ENCODE results near the gene EXOSC10.
"Not testable (repeated sequence)": the region's sequence is repeated elsewhere in the genome, so short reads cannot be mapped to it uniquely, and the experiment has no call there.

Gene EXOSC10

DNA sequence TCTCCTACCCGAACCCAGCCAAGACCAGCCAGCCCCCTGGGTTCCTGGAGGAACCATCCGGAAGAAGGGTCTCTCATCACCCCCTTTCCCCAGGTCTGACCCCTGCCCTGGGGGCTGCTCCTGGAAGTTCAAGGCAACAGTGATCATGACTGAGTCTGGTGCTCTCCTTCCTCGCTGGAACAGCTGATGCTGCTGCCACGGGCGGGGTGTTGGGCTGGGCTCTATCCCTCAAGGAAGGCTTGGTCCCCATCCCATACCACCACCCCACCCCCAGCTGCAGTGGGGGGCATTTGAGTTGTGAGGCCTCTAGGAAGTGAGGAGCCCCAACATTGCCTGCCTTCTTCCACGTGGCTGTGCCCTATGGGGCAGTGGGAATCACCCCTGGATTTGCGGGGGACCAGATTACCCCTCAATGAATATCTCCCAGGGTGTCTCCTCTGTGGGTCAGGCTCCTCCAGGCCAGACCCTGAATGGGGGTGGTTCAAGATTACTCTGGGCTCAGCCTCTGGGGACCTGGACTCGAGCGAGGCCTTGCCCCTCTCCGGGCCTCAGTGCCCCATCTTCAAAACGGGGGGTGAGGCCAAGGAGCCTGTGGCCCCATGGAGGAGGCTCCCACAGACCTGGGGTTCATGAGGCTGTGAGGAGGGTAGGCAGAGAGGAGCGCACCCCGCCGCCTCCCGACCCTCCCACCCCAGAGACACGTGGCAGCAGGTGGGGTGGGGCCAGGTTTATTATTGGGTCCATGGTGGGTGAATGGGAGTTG, 55.4 kb downstream of the EXOSC10 start:
- no peak for DNase-seq (ENCODE audit: low read depth, low spot score)

DNA sequence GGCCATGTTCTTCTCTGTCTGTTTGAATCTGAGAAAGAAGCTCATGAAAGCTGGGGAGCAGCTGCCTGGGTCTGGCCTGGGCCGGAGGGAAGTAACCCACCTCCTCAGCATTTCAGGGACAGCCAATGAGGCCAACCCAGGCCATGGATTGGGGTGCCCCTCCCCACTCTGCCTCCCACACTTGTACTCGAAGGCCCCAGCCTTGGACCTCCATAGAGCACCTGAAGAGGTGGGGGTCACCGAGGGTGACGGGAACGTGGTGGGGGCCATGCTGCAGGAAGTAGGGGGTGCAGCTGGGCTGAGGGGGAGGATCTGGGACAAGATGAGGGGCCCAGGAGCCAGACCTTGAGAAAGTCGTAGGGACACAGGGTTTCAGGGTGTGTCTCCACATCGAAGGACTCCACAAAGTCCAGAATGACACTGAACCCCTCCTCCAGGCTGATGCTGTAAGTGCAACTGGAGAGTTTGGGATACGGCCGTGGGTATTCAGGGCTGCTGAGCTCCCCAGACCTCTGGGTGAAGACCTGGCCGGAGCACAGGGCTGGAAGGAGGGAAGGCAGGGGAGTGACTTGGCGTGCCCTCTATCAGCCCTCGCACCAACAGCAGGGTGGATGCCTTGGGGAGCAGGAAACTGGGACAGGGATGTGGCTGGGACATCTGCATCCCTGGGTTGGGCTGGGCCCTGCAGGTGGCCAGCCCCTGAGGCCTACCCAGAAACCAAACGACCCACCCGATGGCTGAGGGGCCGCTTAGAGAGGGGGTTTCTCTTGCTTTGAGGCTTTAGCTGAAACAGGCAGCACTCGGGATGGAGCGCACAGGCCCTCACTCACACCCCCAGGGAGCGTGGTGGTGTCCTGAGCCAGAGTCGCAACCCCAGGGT, 56.4 kb downstream of the EXOSC10 start:
- no peak for DNase-seq (ENCODE audit: low read depth, low spot score)

DNA sequence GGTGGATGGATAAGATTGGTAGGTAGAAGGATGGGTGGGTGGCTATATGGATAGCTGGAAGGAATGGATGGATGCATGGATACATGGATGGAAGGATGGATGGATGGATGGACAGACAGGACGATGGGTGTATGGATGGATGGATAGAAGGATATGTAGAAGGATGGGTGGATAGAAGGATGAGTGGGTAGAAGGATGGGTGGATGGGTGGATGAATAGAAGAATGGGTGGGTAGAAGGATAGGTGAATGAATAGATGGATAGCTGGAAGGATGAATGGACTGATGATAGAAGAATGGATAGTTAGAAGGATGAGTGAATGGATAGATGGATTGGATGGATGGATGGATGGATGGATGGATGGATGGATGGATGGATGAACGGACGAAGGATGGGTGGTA, 57.6 kb downstream of the EXOSC10 start:
- DNase-seq (ENCODE audit: low read depth, low spot score), result no peak

DNA sequence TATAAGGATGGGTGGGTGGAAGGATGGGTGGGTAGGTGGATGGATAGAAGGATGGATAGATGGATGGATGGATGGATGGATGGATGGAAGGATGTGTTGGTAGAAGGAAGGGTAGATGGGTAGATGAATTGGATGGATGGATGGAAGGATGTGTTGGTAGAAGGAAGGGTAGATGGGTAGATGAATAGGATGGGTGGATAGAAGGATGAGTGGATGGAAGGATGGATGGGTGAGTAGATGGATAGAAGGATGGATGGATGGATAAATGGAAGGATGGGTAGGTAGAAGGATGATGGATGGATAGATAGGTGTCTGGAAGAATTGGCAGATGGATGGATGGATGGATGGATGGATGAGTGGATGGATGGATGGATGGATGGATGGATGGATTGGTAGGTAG, 58.6 kb downstream of the EXOSC10 start:
- no peak for DNase-seq (ENCODE audit: low read depth, low spot score)

DNA sequence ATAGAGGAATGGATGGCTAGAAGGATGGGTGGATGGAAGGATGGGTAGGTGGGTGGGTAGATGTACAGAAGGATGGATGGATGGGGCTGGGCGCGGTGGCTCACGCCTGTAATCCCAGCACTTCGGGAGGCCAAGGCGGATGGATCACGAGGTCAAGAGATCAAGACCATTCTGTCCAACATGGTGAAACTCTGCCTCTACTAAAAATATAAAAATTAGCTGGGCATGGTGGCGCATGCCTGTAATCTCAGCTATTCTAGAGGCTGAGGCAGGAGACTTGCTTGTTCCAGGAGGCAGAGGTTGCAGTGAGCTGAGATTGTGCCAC, 59.6 kb downstream of the EXOSC10 start:
- not testable (repeated sequence) for DNase-seq (ENCODE audit: low read depth, low spot score)

DNA sequence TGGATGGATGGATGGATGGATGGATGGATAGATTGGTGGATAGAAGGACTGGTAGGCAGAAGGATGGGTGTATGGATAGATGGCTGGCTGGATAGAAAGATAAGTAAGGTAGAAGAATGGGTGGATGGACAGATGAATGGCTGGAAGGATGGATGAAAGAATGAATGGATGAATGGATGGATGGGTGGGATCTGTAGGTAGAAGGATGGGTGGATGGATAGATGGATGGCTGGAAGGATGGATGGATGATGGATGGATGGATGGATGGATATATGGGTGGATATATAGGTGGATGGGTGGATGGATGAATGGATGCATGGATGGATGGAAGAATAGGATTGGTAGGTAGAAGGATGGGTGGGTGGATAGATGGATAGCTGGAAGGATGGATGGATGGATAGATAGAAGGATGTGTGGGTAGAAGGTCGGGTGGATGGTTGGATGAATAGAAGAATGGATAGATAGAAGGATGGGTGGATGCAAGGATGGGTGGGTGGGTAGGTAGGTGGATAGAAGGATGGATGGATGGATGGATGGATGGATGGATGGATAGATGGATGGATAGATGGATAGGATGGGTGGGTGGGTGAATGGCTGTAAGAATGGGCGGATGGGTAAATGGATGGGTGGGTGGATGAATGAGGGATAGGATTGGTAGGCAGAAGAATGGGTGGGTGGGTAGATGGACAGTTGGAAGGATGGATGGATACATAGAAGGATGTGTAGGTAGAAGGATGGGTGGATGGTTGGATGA, 60.1 kb downstream of the EXOSC10 start:
- DNase-seq (ENCODE audit: low read depth, low spot score), result no peak

DNA sequence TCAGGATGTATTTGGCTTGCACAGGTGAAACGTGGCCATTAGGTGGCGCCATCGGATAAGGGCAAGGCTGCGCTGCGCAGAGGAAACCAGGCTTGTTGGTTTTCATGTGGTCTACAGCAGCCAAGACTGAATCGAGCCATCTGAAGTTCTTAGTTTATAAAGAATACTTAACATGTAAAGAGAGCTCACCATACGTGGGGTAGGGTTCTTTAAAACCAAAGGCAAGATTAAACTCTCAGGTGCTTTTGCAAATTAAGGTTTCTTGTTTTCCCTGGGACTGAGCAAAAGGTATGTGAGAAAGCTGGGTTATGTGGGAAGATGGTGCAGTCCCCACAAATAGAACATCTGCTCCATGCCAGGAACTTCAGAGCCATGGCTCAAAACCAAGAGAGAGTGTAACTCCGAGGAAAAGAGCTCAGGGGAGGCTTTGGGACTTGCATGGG, 61.9 kb downstream of the EXOSC10 start:
- peak; percentile 71 for DNase-seq (ENCODE audit: low read depth, low spot score)

DNA sequence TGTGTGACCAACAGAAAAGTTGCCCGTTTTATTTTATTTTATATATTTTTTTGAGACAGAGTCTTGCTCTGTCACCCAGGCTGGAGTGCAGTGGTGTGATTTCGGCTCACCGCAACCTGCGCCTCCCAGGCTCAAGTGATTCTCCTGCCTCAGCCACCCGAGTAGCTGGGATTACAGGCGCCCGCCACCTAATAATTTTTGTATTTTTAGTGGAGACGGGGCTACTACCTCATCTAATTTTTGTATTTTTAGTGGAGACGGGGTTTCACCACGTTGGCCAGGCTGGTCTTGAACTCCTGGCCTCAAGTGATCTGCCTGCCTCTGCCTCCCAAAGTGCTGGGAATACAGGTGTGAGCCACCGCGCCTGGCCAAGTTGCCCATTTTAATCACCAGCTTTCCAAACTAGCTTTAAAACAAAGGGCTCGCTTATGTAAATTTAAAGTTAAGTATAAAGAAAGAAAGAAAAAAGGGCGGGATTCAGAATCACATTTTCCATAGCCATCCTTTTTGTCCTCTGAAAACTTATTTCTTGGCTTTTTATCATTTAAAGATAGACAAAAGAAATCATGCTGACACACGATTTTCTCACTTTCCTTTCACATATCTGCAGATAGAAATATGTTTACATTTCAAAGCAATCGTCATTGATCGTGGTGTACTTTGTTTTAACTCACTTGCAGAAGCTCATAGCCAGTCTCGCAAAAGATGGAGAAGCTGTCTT, 62.5 kb downstream of the EXOSC10 start:
- not testable (repeated sequence) for DNase-seq (ENCODE audit: low read depth, low spot score)

DNA sequence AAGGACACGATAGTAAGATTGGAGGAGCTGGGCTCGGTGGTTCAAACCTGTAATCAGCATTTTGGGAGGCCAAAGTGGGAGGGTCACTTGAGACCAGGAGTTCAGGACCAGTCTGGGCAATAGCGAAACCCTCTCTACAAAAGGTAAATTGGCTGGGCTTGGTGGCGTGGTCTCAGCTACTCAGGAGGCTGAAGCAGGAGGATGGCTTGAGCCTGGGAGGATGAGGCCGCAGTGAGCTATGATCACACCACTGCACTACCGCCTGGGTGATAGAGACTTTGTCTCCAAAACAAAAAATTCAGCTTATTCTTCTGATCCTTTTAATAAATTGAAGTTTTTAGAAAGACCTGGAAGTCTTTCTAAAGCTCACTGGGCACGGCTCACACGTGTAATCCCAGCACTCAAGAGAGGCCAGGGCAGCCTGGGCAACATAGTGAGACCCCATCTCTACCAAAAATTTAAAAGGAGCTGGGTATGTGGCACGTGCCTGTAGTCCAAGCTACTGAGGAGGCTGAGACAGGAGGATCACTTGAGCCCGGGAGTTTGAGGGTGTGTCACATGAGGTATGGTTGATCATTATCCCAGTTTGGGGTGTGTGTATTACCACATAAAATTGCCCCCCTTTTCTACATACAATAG, 67.9 kb downstream of the EXOSC10 start:
- DNase-seq (ENCODE audit: low read depth, low spot score), result no peak

DNA sequence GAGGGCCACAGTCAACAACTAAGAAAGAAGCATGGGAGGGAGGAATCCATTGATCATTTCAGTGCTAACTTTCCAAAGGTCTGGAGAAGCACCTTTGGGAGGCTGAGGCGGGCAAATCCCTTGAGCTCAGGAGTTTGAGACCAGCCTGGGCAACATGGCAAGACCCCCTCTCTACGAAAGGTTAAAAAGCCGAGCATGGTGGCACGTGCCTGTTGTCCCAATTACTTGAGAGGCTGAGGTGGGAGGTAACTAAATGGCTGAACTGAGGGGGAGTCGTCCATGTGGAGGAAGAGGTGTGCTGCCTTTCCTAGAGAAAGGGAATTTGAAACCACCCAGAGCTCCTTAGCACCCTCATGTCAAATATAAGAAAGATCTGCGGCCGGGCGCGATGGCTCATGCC, 68.8 kb downstream of the EXOSC10 start:
- DNase-seq (ENCODE audit: low read depth, low spot score), result no peak

DNA sequence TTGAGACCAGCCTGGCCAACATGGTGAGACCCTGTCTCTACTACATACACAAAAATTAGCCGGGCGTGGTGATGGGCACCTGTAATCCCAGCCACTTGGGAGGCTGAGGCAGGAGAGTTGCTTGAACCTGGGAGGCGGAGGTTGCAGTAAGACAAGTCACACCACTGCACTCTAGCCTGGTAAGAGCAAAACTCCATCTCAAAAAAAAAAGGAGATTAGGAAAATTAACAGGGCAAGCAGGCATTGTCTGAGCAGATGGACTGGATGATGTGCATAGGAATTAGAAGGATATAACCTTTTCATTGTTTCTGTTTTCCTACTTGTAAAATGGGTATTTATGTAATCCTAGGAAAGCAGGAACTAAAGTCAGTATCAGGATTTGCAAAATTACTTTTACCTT, 71.7 kb downstream of the EXOSC10 start:
- DNase-seq (ENCODE audit: low read depth, low spot score), result no peak

DNA sequence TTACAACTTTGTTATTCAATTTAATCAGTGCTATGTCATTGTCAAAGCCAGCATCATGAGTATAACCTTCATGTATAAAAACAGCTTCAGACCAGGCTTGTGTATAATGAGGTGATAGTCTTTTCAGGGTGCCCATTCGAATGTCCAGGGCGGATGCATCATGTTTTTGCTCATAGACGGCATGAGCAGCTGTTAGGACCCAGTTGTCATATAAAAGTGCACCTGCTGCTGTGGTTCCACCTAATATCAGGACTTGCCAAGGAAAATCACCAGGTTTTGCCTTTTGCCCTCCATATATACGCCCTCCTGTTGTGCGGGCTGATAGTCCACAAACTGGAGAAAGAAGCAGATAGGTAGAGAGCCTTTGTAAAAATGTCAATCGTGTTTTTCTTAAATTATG, 72.4 kb downstream of the EXOSC10 start:
- DNase-seq (ENCODE audit: low read depth, low spot score), result no peak

DNA sequence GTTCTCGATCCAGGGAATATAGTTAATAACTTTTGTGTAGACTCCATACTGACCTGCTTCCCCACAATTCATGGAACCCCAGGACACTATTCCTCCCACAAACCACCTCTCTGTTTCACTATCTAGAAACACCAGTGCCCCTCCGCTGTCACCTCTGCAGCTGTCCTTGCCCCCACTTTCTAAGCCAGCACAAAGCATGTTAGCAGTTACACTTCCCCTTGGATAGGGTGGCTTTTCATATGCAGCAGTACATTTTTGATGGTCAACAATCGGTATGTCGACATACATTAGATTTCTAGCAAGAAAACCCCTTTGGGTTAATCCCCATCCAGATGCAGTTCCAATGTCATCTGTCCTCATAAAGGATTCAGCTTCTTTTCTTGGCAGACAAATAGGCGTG, 72.8 kb downstream of the EXOSC10 start:
- no peak for DNase-seq (ENCODE audit: low read depth, low spot score)

DNA sequence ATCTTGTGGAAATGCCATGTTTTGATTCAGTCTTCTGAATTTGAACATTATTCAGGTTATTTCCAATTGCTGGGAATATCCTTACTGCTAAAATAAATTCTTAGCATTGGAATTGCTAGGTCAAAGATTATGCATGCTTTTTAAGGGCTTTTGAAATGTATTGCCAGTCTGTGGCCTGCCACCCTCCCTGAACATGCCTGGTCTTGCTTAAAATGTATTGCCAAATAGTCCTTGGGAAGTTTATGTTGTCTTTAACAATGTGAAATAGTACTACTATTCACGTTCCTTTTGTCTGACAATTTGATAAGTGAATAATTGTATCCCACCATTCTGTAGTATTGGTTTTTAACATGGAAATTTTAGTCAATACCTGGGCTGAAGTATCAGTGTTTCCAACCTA, 73.6 kb downstream of the EXOSC10 start:
- no peak for DNase-seq (ENCODE audit: low read depth, low spot score)

DNA sequence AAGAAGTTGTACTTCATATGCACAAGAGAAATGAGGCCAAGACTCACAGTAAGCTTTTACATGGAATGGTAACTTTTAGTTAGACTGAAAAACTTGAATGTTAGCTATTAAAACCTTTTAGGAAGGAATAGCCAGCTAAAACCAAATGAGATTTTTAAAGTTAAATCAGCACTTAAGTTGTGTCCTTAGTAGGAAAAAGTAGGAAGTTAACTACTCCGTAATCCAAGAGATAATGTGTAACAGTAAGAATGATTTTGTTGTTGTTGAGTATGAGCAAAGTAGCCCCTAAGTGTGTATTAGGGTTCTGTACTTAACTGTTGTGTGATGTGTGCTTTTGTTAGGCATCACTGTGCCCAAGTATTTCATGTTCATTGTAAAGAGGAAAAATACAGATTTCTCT, 74.1 kb downstream of the EXOSC10 start:
- no peak for DNase-seq (ENCODE audit: low read depth, low spot score)

DNA sequence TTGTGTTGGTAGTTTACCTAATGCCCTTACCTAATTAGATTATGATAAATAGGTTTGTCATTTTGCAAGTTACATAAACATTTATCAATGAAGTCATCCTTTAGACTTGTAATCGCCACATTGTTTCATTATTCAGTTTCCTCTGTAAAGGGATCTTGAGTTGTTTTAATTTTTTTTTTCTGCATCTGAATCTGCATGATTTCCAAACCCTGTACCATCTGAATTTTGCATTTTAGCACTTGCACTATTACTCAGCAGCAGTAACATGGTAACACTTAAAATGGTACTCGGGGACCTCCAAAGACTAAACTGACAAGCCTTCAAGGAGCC, 74.8 kb downstream of the EXOSC10 start:
- DNase-seq (ENCODE audit: low read depth, low spot score), result no peak

DNA sequence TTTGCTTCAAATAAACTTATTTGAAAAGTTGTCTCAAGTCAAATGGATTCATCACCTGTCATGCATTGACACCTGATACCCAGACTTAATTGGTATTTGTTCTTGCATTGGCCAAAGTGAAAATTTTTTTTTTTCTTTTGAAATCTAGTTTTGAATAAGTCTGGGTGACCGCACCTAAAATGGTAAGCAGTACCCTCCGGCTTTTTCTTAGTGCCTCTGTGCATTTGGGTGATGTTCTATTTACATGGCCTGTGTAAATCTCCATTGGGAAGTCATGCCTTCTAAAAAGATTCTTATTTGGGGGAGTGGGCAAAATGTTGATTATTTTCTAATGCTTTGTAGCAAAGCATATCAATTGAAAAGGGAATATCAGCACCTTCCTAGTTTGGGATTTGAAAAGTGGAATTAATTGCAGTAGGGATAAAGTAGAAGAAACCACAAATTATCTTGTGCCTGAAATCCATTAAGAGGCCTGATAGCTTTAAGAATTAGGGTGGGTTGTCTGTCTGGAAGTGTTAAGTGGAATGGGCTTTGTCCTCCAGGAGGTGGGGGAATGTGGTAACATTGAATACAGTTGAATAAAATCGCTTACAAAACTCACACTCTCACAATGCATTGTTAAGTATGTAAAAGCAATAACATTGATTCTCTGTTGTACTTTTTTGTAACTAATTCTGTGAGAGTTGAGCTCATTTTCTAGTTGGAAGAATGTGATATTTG, 75.4 kb downstream of the EXOSC10 start:
- DNase-seq (ENCODE audit: low read depth, low spot score), result no peak

DNA sequence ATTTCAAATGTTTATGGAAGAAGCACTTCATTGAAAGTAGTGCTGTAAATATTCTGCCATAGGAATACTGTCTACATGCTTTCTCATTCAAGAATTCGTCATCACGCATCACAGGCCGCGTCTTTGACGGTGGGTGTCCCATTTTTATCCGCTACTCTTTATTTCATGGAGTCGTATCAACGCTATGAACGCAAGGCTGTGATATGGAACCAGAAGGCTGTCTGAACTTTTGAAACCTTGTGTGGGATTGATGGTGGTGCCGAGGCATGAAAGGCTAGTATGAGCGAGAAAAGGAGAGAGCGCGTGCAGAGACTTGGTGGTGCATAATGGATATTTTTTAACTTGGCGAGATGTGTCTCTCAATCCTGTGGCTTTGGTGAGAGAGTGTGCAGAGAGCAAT, 76.5 kb downstream of the EXOSC10 start:
- no peak for DNase-seq (ENCODE audit: low read depth, low spot score)

DNA sequence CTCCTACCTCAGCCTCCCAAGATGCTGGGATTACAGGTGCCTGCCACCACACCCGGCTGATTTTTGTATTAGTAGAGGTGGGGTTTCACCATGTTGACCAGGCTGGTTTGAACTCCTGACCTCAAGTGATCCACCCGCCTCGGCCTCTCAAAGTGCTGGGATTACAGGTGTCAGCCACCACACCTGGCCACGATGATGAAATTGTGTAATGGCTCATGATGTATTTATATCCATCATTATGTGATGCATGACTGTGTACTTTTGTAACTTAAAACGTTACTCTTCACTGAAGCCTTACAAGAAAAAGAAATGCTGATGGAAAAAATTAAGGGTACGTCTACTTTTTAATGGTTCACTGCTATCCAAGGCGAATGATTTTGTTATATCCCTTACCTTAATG, 79.7 kb downstream of the EXOSC10 start:
- no peak for DNase-seq (ENCODE audit: low read depth, low spot score)

DNA sequence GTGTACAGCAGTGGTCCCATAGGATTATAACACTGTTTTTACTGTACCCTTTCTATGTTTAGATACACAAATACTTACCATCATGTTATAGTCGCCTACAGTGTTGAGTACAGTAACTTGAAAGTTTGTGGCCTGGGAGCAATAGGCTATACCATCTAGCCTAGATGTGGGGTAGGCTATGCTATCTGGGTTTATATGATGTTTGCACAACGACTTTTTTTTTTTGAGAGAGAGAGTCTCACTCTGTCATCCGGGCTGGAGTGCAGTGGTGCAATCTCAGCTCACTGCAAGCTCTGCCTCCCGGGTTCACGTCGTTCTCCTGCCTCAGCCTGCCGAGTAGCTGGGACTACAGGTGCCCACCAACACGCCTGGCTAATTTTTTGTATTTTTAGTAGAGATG, 80.3 kb downstream of the EXOSC10 start:
- not testable (repeated sequence) for DNase-seq (ENCODE audit: low read depth, low spot score)

Data from smooth muscle cell of the brain vasculature (primary cell).